ENCODE results near the gene ZBTB17. TPM values are rescaled to one million over a fixed set of nuclear protein-coding genes. Genes with fewer than 3 reads are reported as not detected.

The ZBTB17 gene
- total RNA-seq, 4 donors from 2014 or later: 33.3 to 113 (median 50.5) TPM

DNA sequence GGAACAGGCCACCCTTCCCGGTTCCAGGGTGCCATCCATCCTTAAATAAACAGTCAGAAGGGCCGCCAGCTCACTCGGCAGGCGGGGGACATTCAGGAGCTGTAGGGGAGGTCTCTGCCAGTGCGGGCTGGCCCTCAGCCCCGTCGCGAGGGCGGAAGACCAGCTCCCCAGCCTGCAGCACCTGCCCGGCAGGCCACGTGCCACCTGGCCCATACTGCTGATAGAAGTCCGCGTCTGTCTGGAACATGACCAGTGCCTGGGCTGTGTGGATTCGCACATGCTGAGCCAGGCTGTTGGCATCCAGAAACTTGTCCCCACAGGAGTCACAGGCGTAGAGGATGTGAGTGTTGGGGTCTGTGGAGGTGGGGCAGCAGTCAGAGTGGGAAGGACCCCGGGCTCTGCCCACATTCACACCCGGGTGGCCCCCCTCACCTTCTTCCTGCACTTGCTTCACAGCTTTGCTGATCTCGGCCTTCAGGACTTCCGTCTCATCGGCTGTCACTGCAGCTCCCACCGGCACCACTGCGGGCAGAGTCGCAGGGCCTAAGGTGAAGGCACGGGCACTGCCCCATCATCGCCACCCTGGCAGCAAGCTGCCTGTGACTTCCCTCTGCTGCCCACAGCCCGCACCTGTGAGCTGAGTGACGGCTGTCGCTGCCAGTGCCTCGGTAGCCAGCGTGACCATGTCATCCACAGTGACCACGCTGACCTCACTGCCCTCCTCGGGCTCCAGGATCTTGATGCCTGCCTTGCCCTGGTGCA, 33.8 kb downstream of the ZBTB17 start:
- Histone ChIP-seq H3K27ac (no peak overlapping the region), H3K4me1 (peaks cover 0 to 12% (median 8%) of the 10 kb centered on the region in 4 donors), H3K27me3 (no peaks in the 10 kb centered on the region), H3K36me3 (peaks cover 0 to 50% (median 22%) of the 10 kb centered on the region in 4 donors), H3K9me3 (no peaks in the 10 kb centered on the region), H3K4me3 (no peak overlapping the region)
- intact Hi-C loops (cut with DNase I; ENCODE audit: low total_unique reads) (loop anchor here (10.0 kb wide), 1 partner anchor 57 kb away; no protein-coding TSS in a partner anchor), in situ Hi-C loops (cut with MboI; ENCODE audit: low pct_ligation_motif_present in 1 of 4, low pct_unique_long_range_greater_than_20kb in 1 of 4, low sequenced_read_pairs in 3 of 4) (no loop called here)
- no peak for DNase-seq
- TF ChIP-seq EP300 (IDR thresholded peaks at IDR 0.05; ENCODE audit: low read depth) (no peak), CTCF (IDR thresholded peaks at IDR 0.05) (no peak), POLR2A (IDR thresholded peaks at IDR 0.05) (no peak), POLR2AphosphoS5 (IDR thresholded peaks at IDR 0.05) (no peak)
- WGBS, 2 donors (ENCODE audit: low coverage in 1 of 2): 80 to 90% methylated on average over 1 to 24 of the region's 32 CpGs

GRCh38 chr1:15941044-15941840, 34.7 kb downstream of the ZBTB17 start:
- intact Hi-C loops (cut with DNase I; ENCODE audit: low total_unique reads) (loop anchor here (10.0 kb wide), 1 partner anchor 56 kb away; no protein-coding TSS in a partner anchor), in situ Hi-C loops (cut with MboI; ENCODE audit: low pct_ligation_motif_present in 1 of 4, low pct_unique_long_range_greater_than_20kb in 1 of 4, low sequenced_read_pairs in 3 of 4) (no loop called here)
- no peak overlapping the region for H3K27ac ChIP-seq
- H3K27me3 ChIP-seq: no peaks in the 10 kb centered on the region
- H3K4me1 ChIP-seq: peaks cover 0 to 12% (median 8%) of the 10 kb centered on the region in 4 donors
- WGBS, 2 donors (ENCODE audit: low coverage in 1 of 2): 93% methylated on average over 12 of the region's 13 CpGs; no CpG with 5 or more reads in 1 of the 2 donors
- no peaks in the 10 kb centered on the region for H3K9me3 ChIP-seq
- TF ChIP-seq POLR2AphosphoS5 (IDR thresholded peaks at IDR 0.05): no peak
- no peak for TF ChIP-seq POLR2A (IDR thresholded peaks at IDR 0.05)
- no peak for TF ChIP-seq CTCF (IDR thresholded peaks at IDR 0.05)
- TF ChIP-seq EP300 (IDR thresholded peaks at IDR 0.05; ENCODE audit: low read depth): no peak
- DNase-seq: no peak
- no peak overlapping the region for H3K4me3 ChIP-seq
- peaks cover 0 to 50% (median 22%) of the 10 kb centered on the region in 4 donors for H3K36me3 ChIP-seq

DNA sequence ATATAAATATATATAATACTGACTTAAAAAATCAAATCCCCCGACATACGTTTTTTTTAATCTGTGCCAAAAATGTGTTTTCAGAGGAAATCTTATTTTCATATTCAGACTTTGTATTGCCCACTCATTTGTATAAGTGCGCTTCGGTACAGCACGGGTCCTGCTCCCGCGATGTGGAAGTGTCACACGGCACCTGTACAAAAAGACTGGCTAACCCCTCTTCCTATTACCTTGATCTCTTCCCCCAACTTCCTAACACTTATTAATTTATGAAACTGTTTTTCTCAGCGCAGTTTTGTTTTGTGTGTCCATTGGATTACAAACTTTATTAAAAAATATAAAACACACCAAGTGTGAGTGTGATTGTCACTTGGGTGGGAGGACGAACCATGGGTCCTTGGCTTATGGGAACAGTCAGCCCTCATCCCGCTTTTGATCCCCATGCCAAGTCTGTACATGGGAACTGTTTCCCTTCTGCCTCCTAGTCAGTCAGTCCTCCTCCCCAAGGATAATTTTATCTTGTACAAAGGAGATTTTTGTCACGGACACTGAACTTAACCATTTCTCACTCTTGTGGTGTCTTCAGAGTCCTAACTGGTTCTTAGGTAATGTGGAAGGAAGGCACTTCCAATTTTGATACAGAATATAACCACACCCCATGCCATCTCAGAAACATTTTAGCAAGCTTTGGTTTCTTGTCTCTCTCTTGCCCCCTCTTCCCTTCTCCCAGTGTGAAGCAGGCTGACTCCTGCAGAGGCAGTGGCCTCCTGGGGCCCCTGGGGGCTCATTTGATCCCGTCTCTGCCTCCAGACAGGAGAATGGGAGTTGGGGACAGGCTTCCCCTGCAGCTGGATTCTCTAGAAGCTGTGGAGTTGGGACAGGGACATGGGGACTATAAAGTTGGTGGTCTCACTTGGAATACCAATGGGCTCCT, 35.5 kb downstream of the ZBTB17 start:
- DNase-seq: no peak
- H3K4me3 ChIP-seq: no peak overlapping the region
- H3K36me3 ChIP-seq: peaks cover 0 to 50% (median 21%) of the 10 kb centered on the region in 4 donors
- peaks cover 0 to 12% (median 8%) of the 10 kb centered on the region in 4 donors for H3K4me1 ChIP-seq
- no peaks in the 10 kb centered on the region for H3K27me3 ChIP-seq
- H3K27ac ChIP-seq: peak overlapping the region in 1 of 4 donors; percentile 31
- WGBS, 2 donors (ENCODE audit: low coverage in 1 of 2): 88 to 91% methylated on average over 12 to 13 of the region's 13 CpGs
- no peak for TF ChIP-seq EP300 (IDR thresholded peaks at IDR 0.05; ENCODE audit: low read depth)
- TF ChIP-seq CTCF (IDR thresholded peaks at IDR 0.05): no peak
- TF ChIP-seq POLR2A (IDR thresholded peaks at IDR 0.05): no peak
- TF ChIP-seq POLR2AphosphoS5 (IDR thresholded peaks at IDR 0.05): no peak
- intact Hi-C loops (cut with DNase I; ENCODE audit: low total_unique reads) (loop anchor here (10.0 kb wide), 1 partner anchor 56 kb away; no protein-coding TSS in a partner anchor), in situ Hi-C loops (cut with MboI; ENCODE audit: low pct_ligation_motif_present in 1 of 4, low pct_unique_long_range_greater_than_20kb in 1 of 4, low sequenced_read_pairs in 3 of 4) (no loop called here)
- H3K9me3 ChIP-seq: no peaks in the 10 kb centered on the region

All from transverse colon (tissue), 4 donors.